Breast epithelium (tissue), 3 donors: ENCODE results near the gene HSPB6.

Source experiments
- POLR2A ChIP-seq: fragments of 450-650 bp; IDR thresholded peaks from one replicate; pipeline ENCODE4 v1.6.1; 2016; ENCODE audit warnings: antibody characterized with exemption, mild to moderate bottlenecking, moderate library complexity
- TF ChIP-seq, protein P1 (sequence below), 3 donors: fragments of 450-650 bp; IDR thresholded peaks; one replicate each; pipeline ENCODE4 v1.5.1; 2016 to 2017; ENCODE audit warnings: antibody characterized with exemption in 3 of 3, mild to moderate bottlenecking in 3 of 3, moderate library complexity in 3 of 3

- TF ChIP-seq, protein P1, sequence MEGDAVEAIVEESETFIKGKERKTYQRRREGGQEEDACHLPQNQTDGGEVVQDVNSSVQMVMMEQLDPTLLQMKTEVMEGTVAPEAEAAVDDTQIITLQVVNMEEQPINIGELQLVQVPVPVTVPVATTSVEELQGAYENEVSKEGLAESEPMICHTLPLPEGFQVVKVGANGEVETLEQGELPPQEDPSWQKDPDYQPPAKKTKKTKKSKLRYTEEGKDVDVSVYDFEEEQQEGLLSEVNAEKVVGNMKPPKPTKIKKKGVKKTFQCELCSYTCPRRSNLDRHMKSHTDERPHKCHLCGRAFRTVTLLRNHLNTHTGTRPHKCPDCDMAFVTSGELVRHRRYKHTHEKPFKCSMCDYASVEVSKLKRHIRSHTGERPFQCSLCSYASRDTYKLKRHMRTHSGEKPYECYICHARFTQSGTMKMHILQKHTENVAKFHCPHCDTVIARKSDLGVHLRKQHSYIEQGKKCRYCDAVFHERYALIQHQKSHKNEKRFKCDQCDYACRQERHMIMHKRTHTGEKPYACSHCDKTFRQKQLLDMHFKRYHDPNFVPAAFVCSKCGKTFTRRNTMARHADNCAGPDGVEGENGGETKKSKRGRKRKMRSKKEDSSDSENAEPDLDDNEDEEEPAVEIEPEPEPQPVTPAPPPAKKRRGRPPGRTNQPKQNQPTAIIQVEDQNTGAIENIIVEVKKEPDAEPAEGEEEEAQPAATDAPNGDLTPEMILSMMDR (IDR thresholded peaks at IDR 0.05): no peak
- TF ChIP-seq POLR2A: no peak
Observed at GRCh38 chr19:35760711-35761349, 4.0 kb upstream of the HSPB6 start.
